Muscle of leg (tissue), 11 donors: ENCODE measurements around the gene TLN1. TPM values are rescaled to one million over a fixed set of nuclear protein-coding genes. Genes with fewer than 3 reads are reported as not detected.
A peak's percentile ranks its signal among the peaks of the same experiment; 100 is the strongest.

Experiments
- DNase-seq: peaks from one replicate; pipeline ENCODE4 v3.0.0; 2013
- H3K27ac ChIP-seq: one replicate; pipeline ENCODE4 v1.5.1; 2013; ENCODE audit warnings: mild to moderate bottlenecking, low read length, control low read depth
- H3K27me3 ChIP-seq: one replicate; pipeline ENCODE4 v1.6.1; 2013; ENCODE audit warnings: low read length; ENCODE audit not compliant: control insufficient read depth, insufficient read depth
- H3K36me3 ChIP-seq: one replicate; pipeline ENCODE4 v1.6.1; 2013; ENCODE audit warnings: low read length; ENCODE audit not compliant: control insufficient read depth, insufficient read depth
- H3K4me1 ChIP-seq: one replicate; pipeline ENCODE4 v1.6.1; 2013; ENCODE audit warnings: low read length; ENCODE audit not compliant: control insufficient read depth, insufficient read depth
- H3K4me3 ChIP-seq: one replicate; pipeline ENCODE4 v1.5.1; 2013; ENCODE audit warnings: low read length, control low read depth
- H3K9me3 ChIP-seq: replicated peaks from 2 replicates; pipeline ENCODE4 v1.6.1; 2013; ENCODE audit warnings: low read depth, low read length; ENCODE audit not compliant: control insufficient read depth
- WGBS: methylation state at CpG from one replicate; pipeline ENCODE4 v1.1.5; 2013; ENCODE audit warnings: missing lambda C conversion rate; ENCODE audit not compliant: insufficient coverage; 5-methylcytosine and 5-hydroxymethylcytosine counted together
- polyA plus RNA-seq, 8 donors: library from polyadenylated mRNA; unstranded; fragments of 120-200 nt; gene quantifications; one replicate each; pipeline versions ENCODE4 v1.2.1 to v1.2.3, GENCODE V29; 2013; ENCODE audit warnings: inconsistent platforms in 1 of 8, low replicate concordance in 1 of 8; ENCODE audit not compliant: insufficient read length in 8 of 8, insufficient read depth in 1 of 8
- total RNA-seq: library from RNA; stranded (reverse); fragments of 120-200 nt; gene quantifications from one replicate; pipeline ENCODE4 v1.2.4, GENCODE V29; 2013

The TLN1 gene
- total and polyA plus RNA-seq, 9 donors = 78.0 to 133 (median 115) TPM

- WGBS = no CpG with 5 or more reads among the region's 1 CpG
Observed at GRCh38 chr9:35769763-35770162, 37.8 kb upstream of the TLN1 start.

GRCh38 chr9:35767458-35767857 is 35.5 kb upstream of the TLN1 start:
- no peak overlapping the region for H3K27ac ChIP-seq
- H3K36me3 ChIP-seq = no peaks in the 10 kb centered on the region
- peaks cover 7% of the 10 kb centered on the region for H3K4me1 ChIP-seq
- H3K4me3 ChIP-seq = no peak overlapping the region
- H3K27me3 ChIP-seq = no peaks in the 10 kb centered on the region
- no peak for DNase-seq
- no CpG with 5 or more reads among the region's 1 CpG for WGBS
- no peaks in the 10 kb centered on the region for H3K9me3 ChIP-seq

More at GRCh38 chr9:35769763-35770162, 37.8 kb upstream of the TLN1 start:
- peaks cover 7% of the 10 kb centered on the region for H3K4me1 ChIP-seq
- H3K27me3 ChIP-seq = no peaks in the 10 kb centered on the region
- DNase-seq = no peak
- H3K27ac ChIP-seq = no peak overlapping the region
- no peaks in the 10 kb centered on the region for H3K9me3 ChIP-seq
- H3K36me3 ChIP-seq = no peaks in the 10 kb centered on the region
- H3K4me3 ChIP-seq = no peak overlapping the region

GRCh38 chr9:35766997-35767396 is 35.0 kb upstream of the TLN1 start:
- no peaks in the 10 kb centered on the region for H3K9me3 ChIP-seq
- H3K4me3 ChIP-seq = no peak overlapping the region
- H3K4me1 ChIP-seq = peaks cover 7% of the 10 kb centered on the region
- WGBS = no CpG with 5 or more reads among the region's 2 CpGs
- no peaks in the 10 kb centered on the region for H3K36me3 ChIP-seq
- H3K27me3 ChIP-seq = no peaks in the 10 kb centered on the region
- H3K27ac ChIP-seq = no peak overlapping the region
- DNase-seq = no peak

GRCh38 chr9:35763803-35764202 is 31.8 kb upstream of the TLN1 start:
- Histone ChIP-seq H3K36me3 (no peaks in the 10 kb centered on the region), H3K9me3 (no peaks in the 10 kb centered on the region), H3K27me3 (no peaks in the 10 kb centered on the region), H3K4me3 (no peak overlapping the region), H3K27ac (no peak overlapping the region), H3K4me1 (no peaks in the 10 kb centered on the region)
- no CpG with 5 or more reads among the region's 1 CpG for WGBS
- no peak for DNase-seq

- Histone ChIP-seq H3K27me3 (no peaks in the 10 kb centered on the region), H3K4me3 (no peak overlapping the region), H3K4me1 (no peaks in the 10 kb centered on the region), H3K36me3 (no peaks in the 10 kb centered on the region), H3K27ac (no peak overlapping the region), H3K9me3 (no peaks in the 10 kb centered on the region)
- WGBS = no CpG with 5 or more reads among the region's 2 CpGs
- DNase-seq = no peak
Observed at GRCh38 chr9:35763181-35763580, 31.2 kb upstream of the TLN1 start.

- Histone ChIP-seq H3K9me3 (no peaks in the 10 kb centered on the region), H3K36me3 (peaks cover 3% of the 10 kb centered on the region), H3K4me1 (peaks cover 12% of the 10 kb centered on the region), H3K27me3 (no peaks in the 10 kb centered on the region), H3K4me3 (no peak overlapping the region), H3K27ac (no peak overlapping the region)
- WGBS = 74% methylated on average over 2 of the region's 2 CpGs
- DNase-seq = peak; percentile 62
Observed at GRCh38 chr9:35760651-35761050, 28.7 kb upstream of the TLN1 start.

GRCh38 chr9:35759795-35760194 is 27.8 kb upstream of the TLN1 start:
- Histone ChIP-seq H3K9me3 (no peaks in the 10 kb centered on the region), H3K27me3 (no peaks in the 10 kb centered on the region), H3K27ac (no peak overlapping the region), H3K4me3 (no peak overlapping the region), H3K4me1 (peaks cover 12% of the 10 kb centered on the region), H3K36me3 (peaks cover 8% of the 10 kb centered on the region)
- 92% methylated on average over 4 of the region's 4 CpGs for WGBS
- DNase-seq = no peak

- 33% methylated on average over 2 of the region's 3 CpGs for WGBS
- peaks cover 21% of the 10 kb centered on the region for H3K36me3 ChIP-seq
- H3K9me3 ChIP-seq = no peaks in the 10 kb centered on the region
- no peaks in the 10 kb centered on the region for H3K27me3 ChIP-seq
- peaks cover 12% of the 10 kb centered on the region for H3K4me1 ChIP-seq
- H3K4me3 ChIP-seq = no peak overlapping the region
- DNase-seq = peak; percentile 40
- H3K27ac ChIP-seq = no peak overlapping the region
Observed at GRCh38 chr9:35758475-35759050, 26.6 kb upstream of the TLN1 start.

GRCh38 chr9:35757892-35758275 is 25.9 kb upstream of the TLN1 start:
- Histone ChIP-seq H3K4me3 (no peak overlapping the region), H3K9me3 (no peaks in the 10 kb centered on the region), H3K4me1 (peaks cover 12% of the 10 kb centered on the region), H3K36me3 (peaks cover 28% of the 10 kb centered on the region), H3K27me3 (no peaks in the 10 kb centered on the region), H3K27ac (peak overlapping the region; percentile 91)
- DNase-seq = no peak

- Histone ChIP-seq H3K9me3 (no peaks in the 10 kb centered on the region), H3K4me3 (peak overlapping the region; percentile 63), H3K27me3 (no peaks in the 10 kb centered on the region), H3K36me3 (peaks cover 33% of the 10 kb centered on the region), H3K27ac (peak overlapping the region; percentile 91), H3K4me1 (peaks cover 12% of the 10 kb centered on the region)
- DNase-seq = peak; percentile 64
- 2% methylated on average over 18 of the region's 20 CpGs for WGBS
Observed at GRCh38 chr9:35757226-35757891, 25.4 kb upstream of the TLN1 start.
